HepG2 (cell line): ENCODE measurements around the gene GLG1. TPM values are rescaled to one million over a fixed set of nuclear protein-coding genes. Genes with fewer than 3 reads are reported as not detected.

Source experiments
- GABPA ChIP-seq, 2 experiments: IDR thresholded peaks; 2 replicates each; pipeline ENCODE4 v1.6.1; 2011 to 2016; ENCODE audit warnings: low read depth in 2 of 2, low read length in 1 of 2, missing biosample characterization in 1 of 2, missing genetic modification characterization in 1 of 2
- HCFC1 ChIP-seq: fragments of 150-350 bp; IDR thresholded peaks from 2 replicates; pipeline ENCODE4 v1.6.1; 2014; ENCODE audit warnings: low read depth, low read length
- HNF4G ChIP-seq, 2 experiments: sonication (generic) in 1 of 2; formaldehyde crosslinking in 1 of 2; IDR thresholded peaks; 2 replicates each; pipeline versions ENCODE4 v1.4.0 to v1.6.1; 2011 to 2020; ENCODE audit warnings: borderline replicate concordance in 2 of 2, low read depth in 2 of 2, mild to moderate bottlenecking in 2 of 2, low read length in 1 of 2, missing genetic modification reagents in 1 of 2, moderate library complexity in 1 of 2
- NFIB ChIP-seq: sonication (generic); formaldehyde crosslinking; IDR thresholded peaks from 2 replicates; pipeline ENCODE4 v1.9.0; 2021; ENCODE audit warnings: missing genetic modification reagents, mild to moderate bottlenecking, borderline replicate concordance
- NFRKB ChIP-seq: fragments of 450-650 bp; IDR thresholded peaks from 2 replicates; pipeline ENCODE4 v1.6.1; 2017
- POLR2AphosphoS5 ChIP-seq: IDR thresholded peaks from 2 replicates; pipeline ENCODE4 v1.6.1; 2012; ENCODE audit warnings: low read depth, low read length
- ZNF230 ChIP-seq: sonication (generic); formaldehyde crosslinking; IDR thresholded peaks from 2 replicates; pipeline ENCODE4 v1.4.0; 2020; ENCODE audit warnings: mild to moderate bottlenecking, missing genetic modification reagents
- ZNF674 ChIP-seq: sonication (generic); formaldehyde crosslinking; IDR thresholded peaks from 2 replicates; pipeline ENCODE4 v1.5.0; 2020; ENCODE audit warnings: low read depth, mild to moderate bottlenecking, missing genetic modification reagents
- ZNF761 ChIP-seq: sonication (generic); formaldehyde crosslinking; conservative IDR thresholded peaks from 2 replicates; pipeline ENCODE4 v1.4.0; 2020; ENCODE audit warnings: mild to moderate bottlenecking, missing genetic modification reagents
- polyA plus RNA-seq, 8 experiments: library from polyadenylated mRNA; depleted of rRNA in 3 of 8; stranded (reverse) in 7 of 8; unstranded in 1 of 8; fragments of >200 nt; fragmentation: Illumina TruSeq in 4 of 8; extraction: Trizol in 4 of 8; gene quantifications; 2 replicates each; pipeline versions ENCODE4 v1.2.1 to v1.2.3, GENCODE V29; 2011 to 2016; ENCODE audit warnings: low read depth in 4 of 8, missing spikeins in 1 of 8, mixed read lengths in 1 of 8; ENCODE audit not compliant: insufficient read depth in 1 of 8
- total RNA-seq, 5 experiments: library from RNA; depleted of rRNA; stranded (reverse); fragments of >200 nt; fragmentation: Illumina TruSeq; extraction: Trizol; gene quantifications; 2 replicates each; pipeline ENCODE4 v1.2.3, GENCODE V29; 2016; ENCODE audit warnings: low read depth in 1 of 5
- TF ChIP-seq, protein P1 (sequence below): sonication (generic); formaldehyde crosslinking; conservative IDR thresholded peaks from 2 replicates; pipeline ENCODE4 v1.4.0; 2020; ENCODE audit warnings: mild to moderate bottlenecking, missing genetic modification reagents, moderate library complexity
- TF ChIP-seq, protein P2 (sequence below), 2 experiments: fragments of 450-650 bp in 1 of 2; sonication (generic) in 1 of 2; formaldehyde crosslinking in 1 of 2; IDR thresholded peaks; 2 replicates each; pipeline versions ENCODE4 v1.6.1 to v1.8.0; 2016 to 2022; ENCODE audit warnings: antibody characterized with exemption in 1 of 2, mild to moderate bottlenecking in 1 of 2, missing genetic modification reagents in 1 of 2
- TF ChIP-seq, protein P3 (sequence below): sonication (generic); formaldehyde crosslinking; IDR thresholded peaks from 2 replicates; pipeline ENCODE4 v1.4.0; 2020; ENCODE audit warnings: missing genetic modification reagents

GLG1 gene
- total and polyA plus RNA-seq, 2 of the 13 experiments (the other 11 are each of a cell fraction or from before 2014, with no cell fraction given): 87.7 to 141 TPM

GRCh38 chr16:74607310-74607961 lies 522 bp upstream of the GLG1 start (continued):
- TF ChIP-seq, protein P1, sequence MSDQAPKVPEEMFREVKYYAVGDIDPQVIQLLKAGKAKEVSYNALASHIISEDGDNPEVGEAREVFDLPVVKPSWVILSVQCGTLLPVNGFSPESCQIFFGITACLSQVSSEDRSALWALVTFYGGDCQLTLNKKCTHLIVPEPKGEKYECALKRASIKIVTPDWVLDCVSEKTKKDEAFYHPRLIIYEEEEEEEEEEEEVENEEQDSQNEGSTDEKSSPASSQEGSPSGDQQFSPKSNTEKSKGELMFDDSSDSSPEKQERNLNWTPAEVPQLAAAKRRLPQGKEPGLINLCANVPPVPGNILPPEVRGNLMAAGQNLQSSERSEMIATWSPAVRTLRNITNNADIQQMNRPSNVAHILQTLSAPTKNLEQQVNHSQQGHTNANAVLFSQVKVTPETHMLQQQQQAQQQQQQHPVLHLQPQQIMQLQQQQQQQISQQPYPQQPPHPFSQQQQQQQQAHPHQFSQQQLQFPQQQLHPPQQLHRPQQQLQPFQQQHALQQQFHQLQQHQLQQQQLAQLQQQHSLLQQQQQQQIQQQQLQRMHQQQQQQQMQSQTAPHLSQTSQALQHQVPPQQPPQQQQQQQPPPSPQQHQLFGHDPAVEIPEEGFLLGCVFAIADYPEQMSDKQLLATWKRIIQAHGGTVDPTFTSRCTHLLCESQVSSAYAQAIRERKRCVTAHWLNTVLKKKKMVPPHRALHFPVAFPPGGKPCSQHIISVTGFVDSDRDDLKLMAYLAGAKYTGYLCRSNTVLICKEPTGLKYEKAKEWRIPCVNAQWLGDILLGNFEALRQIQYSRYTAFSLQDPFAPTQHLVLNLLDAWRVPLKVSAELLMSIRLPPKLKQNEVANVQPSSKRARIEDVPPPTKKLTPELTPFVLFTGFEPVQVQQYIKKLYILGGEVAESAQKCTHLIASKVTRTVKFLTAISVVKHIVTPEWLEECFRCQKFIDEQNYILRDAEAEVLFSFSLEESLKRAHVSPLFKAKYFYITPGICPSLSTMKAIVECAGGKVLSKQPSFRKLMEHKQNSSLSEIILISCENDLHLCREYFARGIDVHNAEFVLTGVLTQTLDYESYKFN (CRISPR knock-in tag): 0 out of 2 replicates have a peak, but pooled peaks have one; percentile 2
- TF ChIP-seq ZNF674 (no peak), GABPA (IDR thresholded peaks at IDR 0.05; ENCODE audit: low read depth, low read length) (no peak), GABPA (CRISPR knock-in tag; IDR thresholded peaks at IDR 0.05; ENCODE audit: low read depth) (peak; percentile 40; the same call in 1 of the 2 replicates), HNF4G (IDR thresholded peaks at IDR 0.05; ENCODE audit: borderline replicate concordance, low read depth, low read length) (peak; percentile 39; the same call in 1 of the 2 replicates), HNF4G (CRISPR knock-in tag; IDR thresholded peaks at IDR 0.05; ENCODE audit: borderline replicate concordance, low read depth) (no peak), ZNF761 (CRISPR knock-in tag) (no peak), ZNF230 (no peak), POLR2AphosphoS5 (no peak), HCFC1 (peak; percentile 32; the same call in 1 of the 2 replicates), NFRKB (peak; percentile 71), NFIB (CRISPR knock-in tag) (0 out of 2 replicates have a peak, but pooled peaks have one; percentile 55)
- TF ChIP-seq, protein P2, sequence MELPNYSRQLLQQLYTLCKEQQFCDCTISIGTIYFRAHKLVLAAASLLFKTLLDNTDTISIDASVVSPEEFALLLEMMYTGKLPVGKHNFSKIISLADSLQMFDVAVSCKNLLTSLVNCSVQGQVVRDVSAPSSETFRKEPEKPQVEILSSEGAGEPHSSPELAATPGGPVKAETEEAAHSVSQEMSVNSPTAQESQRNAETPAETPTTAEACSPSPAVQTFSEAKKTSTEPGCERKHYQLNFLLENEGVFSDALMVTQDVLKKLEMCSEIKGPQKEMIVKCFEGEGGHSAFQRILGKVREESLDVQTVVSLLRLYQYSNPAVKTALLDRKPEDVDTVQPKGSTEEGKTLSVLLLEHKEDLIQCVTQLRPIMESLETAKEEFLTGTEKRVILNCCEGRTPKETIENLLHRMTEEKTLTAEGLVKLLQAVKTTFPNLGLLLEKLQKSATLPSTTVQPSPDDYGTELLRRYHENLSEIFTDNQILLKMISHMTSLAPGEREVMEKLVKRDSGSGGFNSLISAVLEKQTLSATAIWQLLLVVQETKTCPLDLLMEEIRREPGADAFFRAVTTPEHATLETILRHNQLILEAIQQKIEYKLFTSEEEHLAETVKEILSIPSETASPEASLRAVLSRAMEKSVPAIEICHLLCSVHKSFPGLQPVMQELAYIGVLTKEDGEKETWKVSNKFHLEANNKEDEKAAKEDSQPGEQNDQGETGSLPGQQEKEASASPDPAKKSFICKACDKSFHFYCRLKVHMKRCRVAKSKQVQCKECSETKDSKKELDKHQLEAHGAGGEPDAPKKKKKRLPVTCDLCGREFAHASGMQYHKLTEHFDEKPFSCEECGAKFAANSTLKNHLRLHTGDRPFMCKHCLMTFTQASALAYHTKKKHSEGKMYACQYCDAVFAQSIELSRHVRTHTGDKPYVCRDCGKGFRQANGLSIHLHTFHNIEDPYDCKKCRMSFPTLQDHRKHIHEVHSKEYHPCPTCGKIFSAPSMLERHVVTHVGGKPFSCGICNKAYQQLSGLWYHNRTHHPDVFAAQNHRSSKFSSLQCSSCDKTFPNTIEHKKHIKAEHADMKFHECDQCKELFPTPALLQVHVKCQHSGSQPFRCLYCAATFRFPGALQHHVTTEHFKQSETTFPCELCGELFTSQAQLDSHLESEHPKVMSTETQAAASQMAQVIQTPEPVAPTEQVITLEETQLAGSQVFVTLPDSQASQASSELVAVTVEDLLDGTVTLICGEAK (IDR thresholded peaks at IDR 0.05): peak; percentile 99
- TF ChIP-seq, protein P2 (CRISPR knock-in tag; IDR thresholded peaks at IDR 0.05): peak; percentile 99
- TF ChIP-seq, protein P3, sequence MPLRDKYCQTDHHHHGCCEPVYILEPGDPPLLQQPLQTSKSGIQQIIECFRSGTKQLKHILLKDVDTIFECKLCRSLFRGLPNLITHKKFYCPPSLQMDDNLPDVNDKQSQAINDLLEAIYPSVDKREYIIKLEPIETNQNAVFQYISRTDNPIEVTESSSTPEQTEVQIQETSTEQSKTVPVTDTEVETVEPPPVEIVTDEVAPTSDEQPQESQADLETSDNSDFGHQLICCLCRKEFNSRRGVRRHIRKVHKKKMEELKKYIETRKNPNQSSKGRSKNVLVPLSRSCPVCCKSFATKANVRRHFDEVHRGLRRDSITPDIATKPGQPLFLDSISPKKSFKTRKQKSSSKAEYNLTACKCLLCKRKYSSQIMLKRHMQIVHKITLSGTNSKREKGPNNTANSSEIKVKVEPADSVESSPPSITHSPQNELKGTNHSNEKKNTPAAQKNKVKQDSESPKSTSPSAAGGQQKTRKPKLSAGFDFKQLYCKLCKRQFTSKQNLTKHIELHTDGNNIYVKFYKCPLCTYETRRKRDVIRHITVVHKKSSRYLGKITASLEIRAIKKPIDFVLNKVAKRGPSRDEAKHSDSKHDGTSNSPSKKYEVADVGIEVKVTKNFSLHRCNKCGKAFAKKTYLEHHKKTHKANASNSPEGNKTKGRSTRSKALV (CRISPR knock-in tag): peak; percentile 0; the same call in 1 of the 2 replicates
